Choroid plexus epithelial cell (primary cell): Measurements from ENCODE around the gene MOB3B.

Experiments used
- DNase-seq: peaks from one replicate; pipeline ENCODE4 v3.0.0-alpha.2; 2010; ENCODE audit warnings: low read depth
- H3K4me3 ChIP-seq: 2 replicates; pipeline ENCODE4 v1.5.1; 2011; ENCODE audit warnings: low read depth, mild to moderate bottlenecking, control low read depth, low read length, moderate library complexity
- TF ChIP-seq, protein P1 (sequence below): conservative IDR thresholded peaks from 2 replicates; pipeline ENCODE4 v1.5.1; 2011; ENCODE audit warnings: low read depth, mild to moderate bottlenecking, control low read depth, inconsistent platforms, low read length, moderate library complexity

MOB3B gene

DNA sequence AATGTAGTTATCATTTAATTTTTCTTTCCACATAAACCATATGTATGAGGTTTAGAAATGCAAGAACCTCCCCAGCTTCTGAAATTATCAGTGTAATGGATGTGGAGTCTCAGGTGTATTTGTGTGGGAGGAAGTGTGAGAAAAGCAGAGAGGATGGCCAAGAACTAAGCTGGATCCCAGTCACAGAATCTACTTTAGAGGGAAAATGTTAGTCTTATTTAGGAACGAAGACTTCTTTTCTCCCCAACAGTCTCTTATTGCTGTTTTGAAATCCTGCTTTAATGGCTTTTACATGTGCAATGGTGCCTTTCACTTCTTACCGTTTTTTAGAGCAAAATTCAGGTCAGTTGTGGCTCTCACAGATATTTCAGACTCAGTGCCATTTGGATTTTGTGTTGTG is 235.6 kb downstream of the MOB3B start:
- no peak for DNase-seq
- no peak overlapping the region for H3K4me3 ChIP-seq
- TF ChIP-seq, protein P1, sequence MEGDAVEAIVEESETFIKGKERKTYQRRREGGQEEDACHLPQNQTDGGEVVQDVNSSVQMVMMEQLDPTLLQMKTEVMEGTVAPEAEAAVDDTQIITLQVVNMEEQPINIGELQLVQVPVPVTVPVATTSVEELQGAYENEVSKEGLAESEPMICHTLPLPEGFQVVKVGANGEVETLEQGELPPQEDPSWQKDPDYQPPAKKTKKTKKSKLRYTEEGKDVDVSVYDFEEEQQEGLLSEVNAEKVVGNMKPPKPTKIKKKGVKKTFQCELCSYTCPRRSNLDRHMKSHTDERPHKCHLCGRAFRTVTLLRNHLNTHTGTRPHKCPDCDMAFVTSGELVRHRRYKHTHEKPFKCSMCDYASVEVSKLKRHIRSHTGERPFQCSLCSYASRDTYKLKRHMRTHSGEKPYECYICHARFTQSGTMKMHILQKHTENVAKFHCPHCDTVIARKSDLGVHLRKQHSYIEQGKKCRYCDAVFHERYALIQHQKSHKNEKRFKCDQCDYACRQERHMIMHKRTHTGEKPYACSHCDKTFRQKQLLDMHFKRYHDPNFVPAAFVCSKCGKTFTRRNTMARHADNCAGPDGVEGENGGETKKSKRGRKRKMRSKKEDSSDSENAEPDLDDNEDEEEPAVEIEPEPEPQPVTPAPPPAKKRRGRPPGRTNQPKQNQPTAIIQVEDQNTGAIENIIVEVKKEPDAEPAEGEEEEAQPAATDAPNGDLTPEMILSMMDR: no peak

DNA sequence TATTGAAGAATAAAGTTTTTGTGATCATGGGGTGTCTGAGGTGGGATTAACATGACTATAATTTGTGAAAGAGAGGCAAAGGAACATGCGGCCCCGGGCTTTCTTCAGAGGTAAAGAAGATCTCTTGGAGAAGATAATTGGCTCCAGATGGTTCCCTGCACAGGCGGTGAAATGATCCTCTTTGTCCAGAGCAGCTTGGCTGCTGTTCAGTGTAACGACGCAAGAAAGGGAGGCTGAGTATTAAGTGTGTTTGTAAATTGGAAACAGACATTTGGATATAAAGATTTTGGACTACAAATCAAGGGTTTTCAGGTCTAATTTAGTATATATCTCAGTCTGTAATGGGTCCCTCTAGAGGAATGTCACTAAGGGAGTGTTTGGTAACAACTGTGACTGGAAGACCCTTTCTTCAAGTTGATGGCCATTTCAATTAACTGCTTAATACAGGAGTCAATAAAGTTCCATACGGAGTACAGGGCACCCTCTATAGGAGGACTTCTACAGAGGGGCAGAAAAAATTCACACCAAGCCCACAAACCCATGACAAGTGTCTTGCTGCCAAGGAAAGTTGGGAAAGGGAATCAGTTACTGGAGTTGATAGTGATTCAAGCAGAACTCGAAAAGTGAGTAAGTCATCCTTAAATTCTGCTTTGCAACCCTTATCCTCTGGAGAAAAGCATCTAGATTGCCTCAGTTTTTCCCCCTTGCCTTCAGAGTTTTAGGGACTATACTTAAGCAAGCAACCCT is 236.8 kb downstream of the MOB3B start:
- no peak overlapping the region for H3K4me3 ChIP-seq
- DNase-seq: peak; percentile 9
- TF ChIP-seq, protein P1: no peak

DNA sequence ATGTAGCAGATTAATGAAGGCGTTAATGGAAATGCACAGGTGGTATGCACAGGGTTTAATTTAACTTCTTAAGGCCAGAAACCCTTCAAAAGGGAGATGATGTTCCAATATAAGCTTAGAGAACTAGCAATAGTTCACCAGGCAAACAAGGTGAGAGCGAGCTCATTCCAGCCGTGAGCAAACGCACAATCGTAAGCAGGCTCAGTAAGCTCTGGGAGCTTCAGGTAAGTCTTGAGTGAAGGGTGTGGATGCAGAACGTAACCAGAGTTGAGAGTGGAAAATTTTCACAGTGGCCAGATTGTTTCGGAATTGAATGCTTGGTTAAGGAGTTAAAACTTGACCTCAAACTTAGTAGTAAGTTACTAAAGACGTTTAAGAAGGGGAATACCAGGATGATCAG is 238.3 kb downstream of the MOB3B start:
- no peak overlapping the region for H3K4me3 ChIP-seq
- TF ChIP-seq, protein P1: no peak
- DNase-seq: no peak

DNA sequence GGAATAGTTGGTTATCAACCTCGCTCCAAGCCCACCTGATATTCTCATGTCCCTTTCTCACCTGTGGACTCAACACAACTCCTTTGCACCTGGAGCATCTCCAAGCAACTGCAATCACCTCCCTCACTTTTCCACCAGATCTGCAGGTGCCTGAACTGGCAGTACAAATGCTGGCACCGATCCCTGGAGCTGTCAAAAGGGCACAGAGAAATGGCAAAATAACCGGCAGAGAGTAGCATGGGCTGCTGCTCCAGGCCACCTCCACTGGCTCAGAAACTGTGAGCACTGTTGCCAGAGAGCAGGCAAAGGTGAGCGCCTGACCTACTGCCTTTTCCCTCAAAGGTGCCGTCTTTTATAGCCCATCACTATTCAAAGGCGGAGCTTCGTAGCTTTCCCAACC is 247.3 kb downstream of the MOB3B start:
- H3K4me3 ChIP-seq: no peak overlapping the region
- no peak for DNase-seq
- TF ChIP-seq, protein P1: no peak

DNA sequence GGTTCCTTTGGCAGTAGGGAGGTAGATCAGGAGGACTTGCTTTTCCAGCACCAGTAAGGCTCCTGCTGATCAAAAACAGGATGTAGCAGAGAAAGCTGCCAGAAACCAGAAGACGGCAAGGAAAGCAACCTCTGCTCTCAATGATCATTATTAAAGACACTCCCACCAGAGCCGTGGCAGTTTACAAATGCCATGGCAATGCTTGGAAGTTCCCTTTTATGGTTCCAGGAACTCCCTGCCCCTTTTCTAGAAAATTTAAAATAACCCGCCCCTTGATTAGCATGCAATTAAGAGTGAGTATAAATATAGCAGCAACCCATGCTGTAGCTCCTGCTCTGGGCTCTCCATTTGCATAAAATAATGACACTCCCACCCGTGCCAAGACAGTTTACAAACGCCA is 248.8 kb downstream of the MOB3B start:
- TF ChIP-seq, protein P1: no peak
- DNase-seq: peak; percentile 25
- no peak overlapping the region for H3K4me3 ChIP-seq

DNA sequence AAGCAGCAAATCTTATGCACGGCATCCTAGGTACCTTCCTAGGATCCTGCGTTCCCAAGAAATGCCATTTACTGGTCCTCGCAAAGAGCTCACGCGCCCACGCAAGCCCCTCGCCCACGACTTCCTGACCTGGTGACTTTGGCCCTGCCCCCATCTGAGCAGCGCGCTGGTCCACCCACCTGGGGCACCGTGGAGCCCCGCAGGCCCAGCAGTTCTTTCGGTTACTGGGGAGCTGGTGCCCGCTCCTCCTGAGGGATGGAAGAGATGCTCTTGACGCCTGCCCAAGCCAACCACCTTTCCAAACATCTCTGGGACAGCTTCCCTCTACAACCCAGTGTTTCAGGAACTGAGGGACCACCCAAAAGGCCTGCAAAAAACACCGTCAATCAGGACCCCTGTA is 249.4 kb downstream of the MOB3B start:
- no peak overlapping the region for H3K4me3 ChIP-seq
- TF ChIP-seq, protein P1: no peak
- DNase-seq: no peak

DNA sequence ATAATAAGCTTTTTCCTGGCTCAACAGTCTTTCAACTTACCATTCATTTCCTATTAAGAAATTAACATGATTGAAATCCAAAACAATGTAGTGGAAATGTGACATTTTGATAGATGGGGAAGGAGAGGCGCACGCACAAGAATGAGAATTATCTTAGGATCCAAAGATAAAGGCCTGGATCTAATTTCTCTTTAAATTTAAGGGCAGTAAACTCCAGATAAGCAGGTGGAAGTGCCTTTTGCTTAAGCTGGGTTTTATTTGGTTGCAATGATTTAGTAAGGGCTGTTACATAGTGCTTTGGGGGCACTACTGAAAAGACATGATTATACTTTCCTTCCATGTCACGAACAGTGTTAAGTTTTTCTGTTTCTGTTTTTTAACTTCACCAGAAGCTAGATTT is 250.0 kb downstream of the MOB3B start:
- no peak for DNase-seq
- H3K4me3 ChIP-seq: no peak overlapping the region
- TF ChIP-seq, protein P1: no peak
